Activated CD8-positive, alpha-beta memory T cell treated with anti-CD3 and anti-CD28 coated beads for 48 hours (primary cell): ENCODE results near the gene SEMA5B.

Source experiments
- DNase-seq, 3 experiments: peaks; one replicate each; pipeline ENCODE4 v3.0.0-alpha.2; 2020; ENCODE audit warnings: low read depth in 2 of 3, low spot score in 2 of 3

The SEMA5B gene

GRCh38 chr3:123027292-123028232 lies at the start of gene SEMA5B:
SEMA5B (minus strand) TSS chr3:123027763; CDS start chr3:122961263, 66,500 bp downstream.
- peak in 1 of 3 experiments; percentile 9 for DNase-seq

DNA sequence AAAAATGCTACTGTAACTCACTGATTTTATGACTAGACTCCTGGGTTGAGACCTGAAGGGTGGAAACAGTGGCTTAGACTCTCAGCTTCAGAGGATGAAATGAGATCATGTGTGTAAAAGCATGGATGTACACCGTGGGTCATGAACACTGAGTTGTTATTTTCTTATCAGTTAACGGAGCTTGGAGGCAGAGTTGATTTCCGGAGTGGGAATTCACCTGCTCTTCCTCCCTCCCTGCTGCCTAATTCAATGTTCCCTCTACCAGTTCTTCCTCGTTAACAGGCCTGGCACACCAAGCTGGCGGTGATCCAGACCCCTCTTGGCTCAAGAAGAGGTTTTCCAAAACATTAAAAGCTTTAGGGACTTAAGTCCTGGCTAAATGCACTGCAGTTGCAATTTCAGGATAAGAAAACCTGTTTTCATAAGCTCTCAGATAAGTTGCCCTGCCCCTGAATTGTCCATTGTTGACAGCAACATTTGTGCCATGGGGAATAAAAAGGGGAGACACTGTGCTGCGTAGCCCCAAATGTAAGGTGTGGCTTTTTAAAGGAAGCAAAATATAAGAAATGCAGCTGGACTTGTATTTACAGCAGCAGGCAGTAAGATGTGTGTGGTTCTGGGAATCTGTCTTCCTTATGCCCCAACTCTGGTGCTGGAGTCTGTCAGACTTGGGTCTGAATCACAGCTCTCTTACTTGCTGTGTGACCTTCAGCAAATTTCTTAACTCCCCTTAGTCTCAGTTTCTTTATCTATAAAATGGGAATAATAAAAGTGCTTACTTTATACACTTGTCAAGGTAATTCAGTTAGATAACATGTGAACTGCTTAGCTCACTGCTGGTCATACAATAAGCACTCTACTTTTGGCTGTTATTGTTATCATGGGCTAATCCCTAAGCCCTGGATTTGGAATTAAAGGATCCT lies 49.2 kb upstream of the SEMA5B start:
- no peak for DNase-seq

GRCh38 chr3:123076112-123076495 lies 48.5 kb upstream of the SEMA5B start:
- no peak for DNase-seq

GRCh38 chr3:123075359-123075758 lies 47.8 kb upstream of the SEMA5B start:
- DNase-seq: no peak

DNA sequence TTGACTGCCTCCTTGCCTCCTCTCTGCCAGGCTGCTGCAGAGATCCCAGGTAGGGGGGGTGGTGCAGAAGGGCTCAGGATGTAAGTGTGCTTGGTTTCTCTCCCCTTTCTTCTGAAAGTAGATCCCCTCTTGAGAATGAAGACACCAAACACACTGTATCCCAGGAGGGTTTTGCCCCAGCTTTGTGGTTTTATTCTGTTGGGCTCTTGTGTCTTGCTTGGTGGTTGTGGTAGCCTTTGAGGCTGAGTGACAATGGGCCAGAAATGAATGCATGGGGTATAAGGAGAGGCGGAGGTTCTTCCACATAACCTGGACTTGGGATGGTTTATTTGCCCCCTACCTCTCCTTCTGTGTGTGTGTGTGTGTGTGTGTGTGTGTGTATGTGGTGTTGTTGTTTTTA lies 45.0 kb upstream of the SEMA5B start:
- no peak for DNase-seq

DNA sequence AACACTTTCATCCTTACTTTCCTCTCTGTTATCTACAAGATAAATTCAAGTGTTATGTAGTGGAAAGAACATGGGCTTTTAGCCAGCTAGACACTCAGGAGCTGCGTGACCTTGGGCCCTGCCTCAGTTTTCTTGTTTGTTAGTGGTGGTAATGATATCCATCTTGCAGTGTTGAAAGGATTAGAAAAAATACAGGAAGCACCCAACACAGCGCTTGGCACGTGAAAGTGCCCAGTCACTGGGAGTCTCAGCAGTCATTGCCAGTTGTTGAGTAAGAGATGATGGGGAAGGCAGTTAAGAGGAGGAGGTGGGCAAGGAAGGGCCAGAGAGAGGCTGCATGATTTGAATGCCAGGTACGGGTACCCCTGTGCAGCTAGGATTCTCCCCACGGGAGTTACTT lies 44.6 kb upstream of the SEMA5B start:
- no peak for DNase-seq

- DNase-seq: no peak
Measured at GRCh38 chr3:123071581-123071980, 44.0 kb upstream of the SEMA5B start.

- DNase-seq: no peak
Measured at GRCh38 chr3:123071146-123071545, 43.6 kb upstream of the SEMA5B start.

GRCh38 chr3:123070510-123070909 lies 42.9 kb upstream of the SEMA5B start:
- no peak for DNase-seq

- no peak for DNase-seq
Measured at GRCh38 chr3:123068601-123069381, 41.2 kb upstream of the SEMA5B start.

DNA sequence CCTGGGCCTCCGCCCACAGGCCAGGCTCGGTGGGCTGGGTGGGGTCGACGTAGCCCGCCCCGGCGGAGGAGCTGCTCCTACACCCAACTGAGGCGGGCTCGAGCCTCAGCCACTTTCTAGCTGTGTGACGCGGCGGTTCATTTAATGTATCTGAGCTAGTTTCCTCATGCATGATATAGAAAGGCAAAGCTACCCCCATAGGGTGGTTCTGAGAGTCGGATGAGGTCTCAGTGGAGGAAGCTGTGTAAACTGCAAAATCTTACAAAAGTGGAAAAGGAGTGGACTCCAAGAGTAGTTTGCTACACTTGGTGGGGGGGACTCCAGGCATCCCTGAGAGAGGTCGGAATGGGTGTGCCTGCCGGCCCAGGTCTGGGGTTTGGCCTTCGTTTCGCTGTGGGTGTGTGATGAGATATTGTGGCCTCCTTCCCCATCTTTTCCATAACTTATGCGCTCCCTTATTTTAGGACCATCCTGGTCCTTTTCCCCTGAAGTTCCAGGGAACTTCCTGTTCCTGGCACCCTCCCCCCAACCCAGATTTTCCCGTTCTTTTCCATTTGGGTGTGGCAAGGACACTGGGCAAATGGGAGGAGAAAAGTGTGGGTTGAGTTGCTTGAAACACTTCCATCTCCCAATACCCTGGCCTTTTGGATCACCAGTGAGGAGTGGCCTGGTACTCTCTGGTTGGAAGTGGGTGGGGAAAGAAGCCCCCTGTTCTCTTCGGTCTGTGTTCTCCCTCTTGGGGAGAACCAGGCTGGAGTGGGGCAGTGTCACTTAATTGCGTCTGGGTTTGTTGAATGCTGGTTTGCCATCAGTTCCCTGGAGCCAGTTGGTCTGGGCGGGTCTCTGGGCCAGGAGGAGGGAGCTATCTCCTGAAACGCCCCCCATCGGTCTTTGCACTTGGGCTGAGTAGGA lies 40.4 kb upstream of the SEMA5B start:
- DNase-seq: no peak

DNA sequence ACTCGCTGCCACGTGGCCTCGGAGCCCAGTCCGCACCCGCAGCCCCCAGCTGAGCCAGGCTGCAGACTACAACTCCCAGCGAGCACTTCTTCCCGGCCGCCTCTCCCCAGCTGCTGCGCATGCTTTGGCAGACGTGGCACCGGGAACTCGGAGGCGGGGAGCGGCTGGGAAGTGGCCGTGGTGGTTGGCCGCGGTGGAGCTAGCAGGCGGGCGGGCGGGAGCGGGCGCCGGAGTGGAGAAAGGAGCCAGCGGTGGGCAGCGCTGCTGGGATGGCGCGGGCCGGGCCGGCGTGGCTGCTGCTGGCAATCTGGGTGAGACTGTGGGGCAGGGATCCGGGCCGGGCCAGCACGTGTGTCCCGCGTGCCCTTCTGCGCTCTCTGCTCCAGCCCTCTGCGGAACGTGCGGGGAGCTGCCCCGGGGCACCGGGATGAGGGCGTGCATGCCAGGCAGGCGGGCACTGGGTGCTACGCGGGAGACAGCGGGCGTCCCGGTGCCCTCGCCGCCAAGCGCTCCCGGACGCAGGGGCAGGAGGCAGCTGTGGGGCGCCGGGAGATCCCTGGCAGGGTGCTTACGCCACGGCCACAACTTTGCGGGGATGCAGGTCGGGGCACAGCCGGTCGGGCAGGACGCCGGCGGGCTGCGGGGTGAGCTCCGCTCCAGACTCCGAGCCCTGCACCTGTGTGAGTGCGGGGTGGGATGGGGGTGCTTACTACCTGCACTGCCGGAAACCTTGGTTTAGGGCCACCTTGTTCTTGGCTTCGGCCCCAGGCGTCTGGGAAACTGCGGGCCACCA lies 39.5 kb upstream of the SEMA5B start, which contains the start of gene PDIA5:
Gene PDIA5 (plus strand): TSS at position 130 of the 793 bp plus-strand sequence. CDS start 140 bp downstream, at position 270.
- DNase-seq: peak; percentile 45 to 66 (median 56)

- DNase-seq: no peak
Measured at GRCh38 chr3:123066599-123066895, 39.0 kb upstream of the SEMA5B start.

DNA sequence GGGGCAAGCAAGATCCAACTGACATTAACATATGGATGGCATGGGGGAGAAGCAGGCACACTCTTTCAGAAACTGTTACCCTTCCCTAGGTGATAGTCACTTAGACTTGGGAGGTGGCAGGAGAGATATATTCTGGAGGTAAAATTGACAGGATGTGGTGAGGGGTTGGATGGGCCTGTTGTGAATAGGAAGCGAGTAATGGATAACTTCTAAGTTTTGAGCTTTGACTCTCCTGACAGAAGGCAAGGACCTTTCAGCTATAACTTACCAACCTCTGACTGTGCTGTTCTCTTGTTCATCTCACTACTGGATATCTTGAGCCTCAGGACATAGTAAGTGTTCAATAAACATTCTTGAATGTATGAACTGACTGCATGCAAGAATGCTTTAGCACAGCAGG lies 37.4 kb upstream of the SEMA5B start:
- no peak for DNase-seq

DNA sequence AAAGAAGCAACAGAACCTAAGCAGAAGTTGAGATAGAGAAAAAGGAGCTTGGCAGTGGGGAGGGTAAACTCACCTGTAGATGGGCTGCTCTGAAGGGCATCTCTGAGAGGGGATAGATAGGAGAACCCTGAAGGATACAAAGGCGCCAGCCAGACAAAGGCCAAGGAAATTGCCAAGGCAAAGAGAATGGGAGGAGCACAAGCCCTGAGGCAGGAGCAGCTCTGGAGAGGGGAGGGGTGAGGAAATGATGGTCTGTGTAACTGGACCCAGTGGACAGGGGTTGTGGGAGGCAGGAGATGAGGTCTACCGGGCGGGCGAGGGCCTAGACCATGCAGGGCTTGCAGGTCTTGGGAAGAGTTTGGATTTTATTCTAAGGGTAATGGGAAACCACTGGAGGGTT lies 36.9 kb upstream of the SEMA5B start:
- no peak for DNase-seq

DNA sequence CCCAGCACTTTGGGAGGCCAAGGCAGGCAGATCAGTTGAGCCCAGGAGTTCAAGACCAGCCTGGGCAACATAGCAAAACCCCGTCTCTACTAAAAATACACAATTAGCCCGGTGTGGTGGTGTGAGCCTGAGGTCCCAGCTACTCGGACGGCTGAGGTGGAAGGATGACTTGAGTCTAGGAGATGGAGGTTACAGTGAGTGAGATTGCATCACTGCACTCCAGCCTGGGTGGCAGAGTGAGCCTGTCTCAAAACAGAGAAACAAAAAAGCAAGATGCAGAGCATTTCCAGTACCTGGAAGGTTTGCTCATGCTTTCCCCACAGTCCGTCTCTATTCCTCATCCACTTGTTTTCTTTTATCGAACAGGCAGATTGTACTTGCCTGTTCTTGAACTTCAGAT lies 35.5 kb upstream of the SEMA5B start:
- no peak for DNase-seq

DNA sequence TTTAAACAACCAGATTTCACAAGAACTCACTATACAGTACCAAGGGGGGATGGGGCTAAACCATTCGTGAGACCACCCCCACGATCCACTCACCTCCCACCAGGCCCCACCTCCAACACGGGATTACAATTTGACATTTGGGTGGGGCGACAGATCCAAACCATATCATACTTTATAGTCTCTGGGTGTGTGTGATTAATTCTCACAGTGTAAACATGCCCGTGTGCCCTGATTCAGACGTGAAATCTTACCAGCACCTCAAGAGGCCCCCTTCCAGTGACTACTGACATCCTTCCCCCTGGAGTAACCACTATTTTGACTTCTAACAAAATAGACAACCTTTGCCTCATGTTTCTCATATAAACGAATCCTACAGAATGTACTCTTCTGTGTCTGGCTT lies 34.3 kb upstream of the SEMA5B start:
- DNase-seq: no peak

GRCh38 chr3:123060054-123060453 lies 32.5 kb upstream of the SEMA5B start:
- no peak for DNase-seq

GRCh38 chr3:123058505-123058904 lies 30.9 kb upstream of the SEMA5B start:
- DNase-seq: no peak
